ENCODE measurements around the gene ZNRF1. TPM values are rescaled to one million over a fixed set of nuclear protein-coding genes. Genes with fewer than 3 reads are reported as not detected.

Gene ZNRF1
- total and polyA plus RNA-seq, 2 of the 8 experiments (the other 6 are each of a cell fraction or from before 2014, with no cell fraction given), result 33.5 to 52.9 TPM

GRCh38 chr16:75086688-75087374 lies 88.0 kb downstream of the ZNRF1 start (continued):
- no peak for TF ChIP-seq BRCA1 (IDR thresholded peaks at IDR 0.05; ENCODE audit: low read depth, low read length)
- TF ChIP-seq YY1 (IDR thresholded peaks at IDR 0.05; ENCODE audit: low read depth, low read length), result no peak
- TF ChIP-seq SIX5 (IDR thresholded peaks at IDR 0.05; ENCODE audit: low read depth, low read length), result no peak
- TF ChIP-seq, protein P1, sequence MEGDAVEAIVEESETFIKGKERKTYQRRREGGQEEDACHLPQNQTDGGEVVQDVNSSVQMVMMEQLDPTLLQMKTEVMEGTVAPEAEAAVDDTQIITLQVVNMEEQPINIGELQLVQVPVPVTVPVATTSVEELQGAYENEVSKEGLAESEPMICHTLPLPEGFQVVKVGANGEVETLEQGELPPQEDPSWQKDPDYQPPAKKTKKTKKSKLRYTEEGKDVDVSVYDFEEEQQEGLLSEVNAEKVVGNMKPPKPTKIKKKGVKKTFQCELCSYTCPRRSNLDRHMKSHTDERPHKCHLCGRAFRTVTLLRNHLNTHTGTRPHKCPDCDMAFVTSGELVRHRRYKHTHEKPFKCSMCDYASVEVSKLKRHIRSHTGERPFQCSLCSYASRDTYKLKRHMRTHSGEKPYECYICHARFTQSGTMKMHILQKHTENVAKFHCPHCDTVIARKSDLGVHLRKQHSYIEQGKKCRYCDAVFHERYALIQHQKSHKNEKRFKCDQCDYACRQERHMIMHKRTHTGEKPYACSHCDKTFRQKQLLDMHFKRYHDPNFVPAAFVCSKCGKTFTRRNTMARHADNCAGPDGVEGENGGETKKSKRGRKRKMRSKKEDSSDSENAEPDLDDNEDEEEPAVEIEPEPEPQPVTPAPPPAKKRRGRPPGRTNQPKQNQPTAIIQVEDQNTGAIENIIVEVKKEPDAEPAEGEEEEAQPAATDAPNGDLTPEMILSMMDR (IDR thresholded peaks at IDR 0.05; ENCODE audit: control extremely low read depth in 1 of 3, insufficient read depth in 1 of 3, low read depth in 1 of 3, low read length in 3 of 3), result no peak
- no peak for TF ChIP-seq TEAD4 (IDR thresholded peaks at IDR 0.05; ENCODE audit: low read depth, low read length)
- no peak for TF ChIP-seq KDM1A (IDR thresholded peaks at IDR 0.05; ENCODE audit: borderline replicate concordance, low read length)

Measured in H1 (cell line).